ENCODE data around the gene USP6NL. TPM values are rescaled to one million over a fixed set of nuclear protein-coding genes. Genes with fewer than 3 reads are reported as not detected.
A peak's percentile ranks its signal among the peaks of the same experiment; 100 is the strongest.

The USP6NL gene
- total and polyA plus RNA-seq, 3 experiments from 2014 or later = 1.3 to 3.2 (median 1.9) TPM

DNA sequence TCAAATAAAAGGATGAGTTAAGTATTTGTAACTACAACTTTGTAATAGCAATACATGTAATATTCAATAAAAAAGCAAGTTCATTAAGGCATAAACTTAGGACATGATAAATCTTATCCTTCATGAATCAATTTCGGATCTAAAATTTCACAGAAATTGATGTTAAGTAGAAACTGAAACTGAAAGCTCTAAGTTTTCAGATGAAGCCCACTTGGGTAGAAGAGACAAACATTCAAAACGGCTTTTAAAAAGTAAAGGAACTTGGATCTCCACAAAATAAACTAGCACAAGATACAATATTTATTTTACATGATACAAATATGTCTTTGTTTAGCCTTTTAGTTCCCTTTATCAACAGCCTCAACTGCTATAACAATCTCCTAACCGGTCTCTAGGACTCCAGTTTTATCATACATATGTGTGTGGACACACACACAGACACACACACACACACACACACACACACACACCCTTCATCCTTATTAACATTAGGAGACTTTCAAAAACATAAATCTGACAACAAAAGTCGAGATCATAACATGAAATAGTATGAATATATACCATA is 83.7 kb downstream of the USP6NL start:
- H3K4me3 Mint-ChIP-seq = peak overlapping the region; percentile 38 to 84 (median 76)
- ChIA-PET POLR2A (no interaction called here), CTCF (interaction anchor here (1.0 kb wide), 1 partner anchor 13 kb away, joined by 3 read pairs; no protein-coding TSS in a partner anchor)
- Histone ChIP-seq H3K27me3 (ENCODE audit: insufficient read depth, low read length, poor library complexity, severe bottlenecking) (no peaks in the 10 kb centered on the region), H3K4me1 (ENCODE audit: insufficient read depth, low read length) (peaks cover 14% of the 10 kb centered on the region), H3K27ac (ENCODE audit: low read depth, low read length) (no peak overlapping the region), H3K36me3 (ENCODE audit: insufficient read depth, low read length) (no peaks in the 10 kb centered on the region), H3K9me3 (ENCODE audit: low read length) (no peaks in the 10 kb centered on the region), H3K4me3 (ENCODE audit: low read length) (peak overlapping the region; percentile 26)
- no peaks in the 10 kb centered on the region for H3K9me3 Mint-ChIP-seq
- peaks cover 3 to 4% (median 3%) of the 10 kb centered on the region in 3 donors for H3K36me3 Mint-ChIP-seq
- peaks cover 15 to 24% (median 24%) of the 10 kb centered on the region in 3 donors for H3K4me1 Mint-ChIP-seq
- no peak for DNase-seq
- H3K27me3 Mint-ChIP-seq = peaks cover 0 to 2% of the 10 kb centered on the region in 2 donors
- H3K27ac Mint-ChIP-seq = peak overlapping the region in 6 of 8 donors; percentile 21 to 76 (median 67)

DNA sequence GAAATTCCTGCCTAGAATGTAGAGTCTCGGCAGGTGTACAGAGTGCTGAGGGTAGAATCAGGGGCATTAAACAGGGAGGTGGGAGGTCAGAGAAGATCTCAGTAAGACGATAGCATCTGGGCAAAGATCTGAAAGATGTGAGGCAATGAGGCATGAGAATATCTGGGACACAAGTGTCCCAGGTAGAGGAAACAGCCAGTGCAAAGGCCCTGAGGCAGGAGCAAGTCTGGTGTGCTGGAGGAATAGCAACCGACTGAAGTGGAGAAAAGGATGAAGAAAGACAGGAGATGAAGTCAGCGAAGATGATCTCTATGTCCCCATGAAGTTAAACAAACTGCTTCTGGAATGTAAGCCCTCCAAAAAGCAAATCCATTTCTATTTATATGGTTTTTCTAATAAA is 84.4 kb downstream of the USP6NL start:
- no peak overlapping the region for H3K27ac ChIP-seq (ENCODE audit: low read depth, low read length)
- H3K4me1 Mint-ChIP-seq = peaks cover 15 to 23% (median 22%) of the 10 kb centered on the region in 3 donors

DNA sequence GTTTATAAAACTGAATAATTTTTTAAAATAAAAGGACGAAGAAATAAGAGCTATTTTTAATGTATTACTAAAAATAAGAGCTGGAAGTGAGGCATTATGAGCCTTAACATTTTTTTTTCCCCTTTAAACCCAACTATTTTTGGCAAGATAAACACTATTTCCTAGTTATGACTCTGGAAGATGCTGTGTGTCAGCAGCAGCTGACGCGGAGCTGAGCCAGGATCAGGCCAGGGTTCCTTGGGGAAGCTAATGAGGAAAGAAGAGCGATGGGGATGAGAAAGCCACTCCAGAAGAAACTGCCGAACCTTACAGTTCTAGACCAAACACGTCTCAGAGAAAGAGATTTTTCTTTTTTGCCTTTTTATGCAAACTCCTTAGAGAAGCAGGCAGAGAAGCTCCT is 85.9 kb downstream of the USP6NL start:
- no peaks in the 10 kb centered on the region for H3K36me3 ChIP-seq (ENCODE audit: insufficient read depth, low read length)
- CTCF ChIA-PET = interaction anchor here (1.3 kb wide), 1 partner anchor 232 kb away, joined by 6 read pairs; no protein-coding TSS in a partner anchor
- H3K4me3 ChIP-seq (ENCODE audit: low read length) = no peak overlapping the region
- DNase-seq = no peak
- POLR2A ChIA-PET = no interaction called here
- Mint-ChIP-seq H3K4me1 (peaks cover 15 to 23% (median 22%) of the 10 kb centered on the region in 3 donors), H3K27ac (no peak overlapping the region), H3K27me3 (peaks cover 0 to 2% of the 10 kb centered on the region in 2 donors), H3K36me3 (peaks cover 3 to 4% (median 3%) of the 10 kb centered on the region in 3 donors), H3K4me3 (peak overlapping the region in 1 of 7 donors; percentile 11), H3K9me3 (no peaks in the 10 kb centered on the region)
- no peaks in the 10 kb centered on the region for H3K9me3 ChIP-seq (ENCODE audit: low read length)
- H3K27me3 ChIP-seq (ENCODE audit: insufficient read depth, low read length, poor library complexity, severe bottlenecking) = no peaks in the 10 kb centered on the region
- H3K4me1 ChIP-seq (ENCODE audit: insufficient read depth, low read length) = peaks cover 14% of the 10 kb centered on the region
- H3K27ac ChIP-seq (ENCODE audit: low read depth, low read length) = no peak overlapping the region

More for the DNA sequence above, 84.4 kb downstream of the USP6NL start:
- H3K9me3 ChIP-seq (ENCODE audit: low read length) = no peaks in the 10 kb centered on the region
- H3K27me3 ChIP-seq (ENCODE audit: insufficient read depth, low read length, poor library complexity, severe bottlenecking) = no peaks in the 10 kb centered on the region
- no peaks in the 10 kb centered on the region for H3K36me3 ChIP-seq (ENCODE audit: insufficient read depth, low read length)
- Mint-ChIP-seq H3K27ac (peak overlapping the region in 2 of 8 donors; percentile 20 to 37), H3K36me3 (peaks cover 3 to 4% (median 3%) of the 10 kb centered on the region in 3 donors), H3K4me3 (peak overlapping the region; percentile 0 to 84 (median 73)), H3K9me3 (no peaks in the 10 kb centered on the region), H3K27me3 (peaks cover 0 to 2% of the 10 kb centered on the region in 2 donors)
- peaks cover 14% of the 10 kb centered on the region for H3K4me1 ChIP-seq (ENCODE audit: insufficient read depth, low read length)
- POLR2A ChIA-PET = no interaction called here
- DNase-seq = no peak
- CTCF ChIA-PET = interaction anchor here (1.0 kb wide), 1 partner anchor 12 kb away, joined by 3 read pairs; no protein-coding TSS in a partner anchor
- no peak overlapping the region for H3K4me3 ChIP-seq (ENCODE audit: low read length)

DNA sequence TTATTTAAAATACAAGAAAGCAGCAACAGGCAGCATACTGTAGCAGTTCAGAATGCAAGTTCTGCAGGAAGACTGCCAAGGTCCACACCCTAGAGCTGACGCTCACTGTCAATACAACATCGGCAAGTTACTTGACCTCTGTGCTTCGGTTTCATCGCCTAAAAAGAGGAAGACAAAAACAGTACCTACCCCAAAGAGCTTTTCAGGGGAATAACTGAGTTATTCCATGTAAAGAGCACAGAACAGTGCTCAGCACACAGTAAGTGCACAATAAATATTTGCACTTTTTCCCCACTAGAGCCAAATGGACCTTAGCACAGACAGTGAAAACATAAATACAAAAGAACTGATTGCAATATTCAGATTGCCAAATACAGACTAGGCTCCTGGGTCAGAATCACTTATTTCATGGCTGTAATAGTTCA is 88.6 kb downstream of the USP6NL start:
- peaks cover 0 to 2% of the 10 kb centered on the region in 2 donors for H3K27me3 Mint-ChIP-seq
- no peak overlapping the region for H3K27ac Mint-ChIP-seq
- POLR2A ChIA-PET = no interaction called here
- Histone ChIP-seq H3K4me3 (ENCODE audit: low read length) (no peak overlapping the region), H3K9me3 (ENCODE audit: low read length) (no peaks in the 10 kb centered on the region), H3K4me1 (ENCODE audit: insufficient read depth, low read length) (peaks cover 3% of the 10 kb centered on the region), H3K36me3 (ENCODE audit: insufficient read depth, low read length) (no peaks in the 10 kb centered on the region), H3K27ac (ENCODE audit: low read depth, low read length) (no peak overlapping the region), H3K27me3 (ENCODE audit: insufficient read depth, low read length, poor library complexity, severe bottlenecking) (no peaks in the 10 kb centered on the region)
- CTCF ChIA-PET = no interaction called here
- no peaks in the 10 kb centered on the region for H3K9me3 Mint-ChIP-seq
- no peak for DNase-seq
- peaks cover 6 to 12% (median 11%) of the 10 kb centered on the region in 3 donors for H3K4me1 Mint-ChIP-seq
- no peak overlapping the region for H3K4me3 Mint-ChIP-seq
- peaks cover 3 to 4% (median 4%) of the 10 kb centered on the region in 3 donors for H3K36me3 Mint-ChIP-seq

DNA sequence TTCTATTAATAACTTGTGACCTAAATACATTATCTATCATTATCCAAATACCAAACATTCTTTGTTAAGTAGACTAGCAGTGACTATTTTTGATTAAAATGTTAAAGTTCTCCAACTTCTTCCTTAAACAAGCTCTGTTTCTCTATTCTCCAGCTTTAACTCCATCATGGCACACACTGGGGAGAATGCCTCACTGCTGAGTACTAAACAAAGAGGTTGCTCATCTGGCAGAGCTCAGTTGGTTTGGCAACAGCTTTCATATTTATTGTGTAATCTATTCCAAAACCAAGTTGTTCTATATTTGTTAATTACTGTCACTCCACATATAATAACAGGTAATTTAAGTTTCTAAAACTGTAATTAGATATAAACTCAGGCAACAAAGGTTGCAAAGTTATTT is 89.6 kb downstream of the USP6NL start:
- H3K36me3 Mint-ChIP-seq = peaks cover 1 to 4% (median 2%) of the 10 kb centered on the region in 3 donors
- H3K36me3 ChIP-seq (ENCODE audit: insufficient read depth, low read length) = no peaks in the 10 kb centered on the region
- peaks cover 0 to 3% of the 10 kb centered on the region in 2 donors for H3K27me3 Mint-ChIP-seq

DNA sequence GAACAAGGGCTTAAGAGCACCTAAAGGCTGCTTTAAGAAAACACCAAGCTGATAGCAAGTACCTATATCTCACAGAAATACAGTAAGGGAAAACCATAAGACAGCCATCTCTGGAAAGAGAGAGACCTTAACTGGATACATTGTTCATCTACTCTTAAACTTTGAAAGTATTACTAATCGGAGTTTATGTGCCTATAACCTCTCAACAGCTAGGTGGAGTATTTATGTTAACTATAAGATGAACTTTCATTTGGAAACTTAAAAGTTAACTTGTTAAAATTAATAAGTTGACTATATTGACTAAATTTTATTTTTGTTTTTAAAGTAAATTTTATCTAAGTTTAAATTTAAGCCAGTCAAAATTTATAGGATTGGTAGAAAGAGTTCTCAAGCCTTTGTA is 90.6 kb downstream of the USP6NL start:
- Histone ChIP-seq H3K9me3 (ENCODE audit: low read length) (no peaks in the 10 kb centered on the region), H3K27ac (ENCODE audit: low read depth, low read length) (no peak overlapping the region), H3K4me1 (ENCODE audit: insufficient read depth, low read length) (no peaks in the 10 kb centered on the region), H3K27me3 (ENCODE audit: insufficient read depth, low read length, poor library complexity, severe bottlenecking) (no peaks in the 10 kb centered on the region), H3K4me3 (ENCODE audit: low read length) (no peak overlapping the region), H3K36me3 (ENCODE audit: insufficient read depth, low read length) (no peaks in the 10 kb centered on the region)
- ChIA-PET CTCF (interaction anchor here (1.1 kb wide), 1 partner anchor 237 kb away, joined by 4 read pairs; no protein-coding TSS in a partner anchor), POLR2A (no interaction called here)
- no peak overlapping the region for H3K4me3 Mint-ChIP-seq
- H3K27me3 Mint-ChIP-seq = peaks cover 0 to 3% of the 10 kb centered on the region in 2 donors
- H3K27ac Mint-ChIP-seq = no peak overlapping the region
- DNase-seq = no peak
- peaks cover 0 to 3% (median under 1%) of the 10 kb centered on the region in 3 donors for H3K36me3 Mint-ChIP-seq
- no peaks in the 10 kb centered on the region for H3K9me3 Mint-ChIP-seq
- H3K4me1 Mint-ChIP-seq = no peaks in the 10 kb centered on the region

More for the DNA sequence above, 89.6 kb downstream of the USP6NL start:
- Mint-ChIP-seq H3K4me3 (no peak overlapping the region), H3K4me1 (peaks cover under 1 to 2% (median 1%) of the 10 kb centered on the region in 3 donors), H3K9me3 (no peaks in the 10 kb centered on the region), H3K27ac (no peak overlapping the region)
- Histone ChIP-seq H3K27me3 (ENCODE audit: insufficient read depth, low read length, poor library complexity, severe bottlenecking) (no peaks in the 10 kb centered on the region), H3K4me3 (ENCODE audit: low read length) (no peak overlapping the region), H3K4me1 (ENCODE audit: insufficient read depth, low read length) (no peaks in the 10 kb centered on the region), H3K27ac (ENCODE audit: low read depth, low read length) (no peak overlapping the region), H3K9me3 (ENCODE audit: low read length) (no peaks in the 10 kb centered on the region)
- no peak for DNase-seq
- ChIA-PET CTCF (no interaction called here), POLR2A (no interaction called here)

DNA sequence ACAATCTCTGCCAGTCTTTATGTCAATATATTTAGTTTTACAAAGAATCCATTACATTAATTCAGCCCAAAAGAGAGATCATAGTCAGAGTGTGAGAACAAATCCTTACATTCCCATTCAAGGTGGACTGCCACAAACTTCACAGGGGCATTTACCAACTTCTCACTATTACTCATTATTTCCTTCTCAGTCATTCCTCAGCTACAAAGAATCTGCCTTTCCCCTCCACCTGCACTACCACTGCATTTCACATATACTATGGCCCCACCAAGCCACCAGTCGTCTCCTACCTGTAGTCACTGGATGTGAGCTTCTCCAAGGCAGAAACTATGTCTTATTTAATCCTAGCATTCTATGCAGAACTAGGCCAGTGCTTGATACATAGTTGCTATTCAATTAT is 94.3 kb downstream of the USP6NL start:
- H3K27me3 Mint-ChIP-seq = peaks cover 0 to 5% of the 10 kb centered on the region in 2 donors
- H3K36me3 Mint-ChIP-seq = peaks cover 0 to 2% (median 0%) of the 10 kb centered on the region in 3 donors
- ChIA-PET POLR2A (no interaction called here), CTCF (no interaction called here)
- peak overlapping the region in 1 of 8 donors; percentile 24 for H3K27ac Mint-ChIP-seq
- no peaks in the 10 kb centered on the region for H3K9me3 Mint-ChIP-seq
- Histone ChIP-seq H3K27ac (ENCODE audit: low read depth, low read length) (no peak overlapping the region), H3K4me1 (ENCODE audit: insufficient read depth, low read length) (no peaks in the 10 kb centered on the region), H3K9me3 (ENCODE audit: low read length) (no peaks in the 10 kb centered on the region), H3K36me3 (ENCODE audit: insufficient read depth, low read length) (no peaks in the 10 kb centered on the region), H3K27me3 (ENCODE audit: insufficient read depth, low read length, poor library complexity, severe bottlenecking) (no peaks in the 10 kb centered on the region), H3K4me3 (ENCODE audit: low read length) (no peak overlapping the region)
- H3K4me3 Mint-ChIP-seq = no peak overlapping the region
- DNase-seq = no peak
- peaks cover 0 to 4% (median 4%) of the 10 kb centered on the region in 3 donors for H3K4me1 Mint-ChIP-seq

DNA sequence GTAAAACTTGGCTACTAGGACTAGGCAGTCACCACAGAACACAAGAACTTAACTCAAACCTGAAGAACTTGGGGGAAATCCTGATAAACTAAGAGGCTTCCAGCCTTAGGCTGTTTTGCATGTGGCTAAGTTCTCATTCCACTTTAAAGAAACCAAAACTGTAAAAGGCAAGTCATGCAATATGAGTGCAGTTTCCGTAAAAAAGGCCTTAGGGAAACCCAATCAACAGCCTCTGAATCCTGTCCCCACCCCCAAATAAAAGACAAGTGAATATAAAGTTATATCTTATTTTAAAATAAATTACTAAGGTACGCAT is 95.1 kb downstream of the USP6NL start:
- Histone ChIP-seq H3K4me1 (ENCODE audit: insufficient read depth, low read length) (no peaks in the 10 kb centered on the region), H3K9me3 (ENCODE audit: low read length) (no peaks in the 10 kb centered on the region), H3K36me3 (ENCODE audit: insufficient read depth, low read length) (no peaks in the 10 kb centered on the region), H3K27ac (ENCODE audit: low read depth, low read length) (no peak overlapping the region), H3K4me3 (ENCODE audit: low read length) (no peak overlapping the region), H3K27me3 (ENCODE audit: insufficient read depth, low read length, poor library complexity, severe bottlenecking) (no peaks in the 10 kb centered on the region)
- Mint-ChIP-seq H3K36me3 (peaks cover 0 to 2% (median 0%) of the 10 kb centered on the region in 3 donors), H3K4me3 (no peak overlapping the region), H3K27ac (no peak overlapping the region), H3K9me3 (no peaks in the 10 kb centered on the region), H3K4me1 (peaks cover 0 to 4% (median 4%) of the 10 kb centered on the region in 3 donors), H3K27me3 (peaks cover 0 to 5% of the 10 kb centered on the region in 2 donors)
- ChIA-PET POLR2A (no interaction called here), CTCF (interaction anchor here (0.8 to 3.7 kb wide), 3 partner anchors 212 to 242 kb away, joined by 3 to 44 read pairs (median 6); no protein-coding TSS in a partner anchor)
- DNase-seq = no peak

All from CD8-positive, alpha-beta memory T cell (primary cell).